ENCODE data around the gene OR2A7. TPM values are rescaled to one million over a fixed set of nuclear protein-coding genes. Genes with fewer than 3 reads are reported as not detected.
A peak's percentile ranks its signal among the peaks of the same experiment; 100 is the strongest.
"Not testable (repeated sequence)": the region's sequence is repeated elsewhere in the genome, so short reads cannot be mapped to it uniquely, and the experiment has no call there.

The OR2A7 gene
- total RNA-seq (2014; rRNA removed; shearing (Covaris generic)) (1.6 and 2.2 TPM in 2 replicates), polyA plus RNA-seq (2016; fragmentation: Nextera tagmentation; extraction: Ambion mirVana) (1.7 and 3.2 TPM in 2 replicates)
- long read RNA-seq = 0 reads

GRCh38 chr7:144264692-144265091 is at the start of gene OR2A7:
OR2A7 (minus strand) TSS chr7:144264792; CDS start chr7:144259628, 5,164 bp downstream.
- H3K27me3 Mint-ChIP-seq (ENCODE audit: insufficient read depth, low read depth, poor library complexity) = not testable (repeated sequence)

DNA sequence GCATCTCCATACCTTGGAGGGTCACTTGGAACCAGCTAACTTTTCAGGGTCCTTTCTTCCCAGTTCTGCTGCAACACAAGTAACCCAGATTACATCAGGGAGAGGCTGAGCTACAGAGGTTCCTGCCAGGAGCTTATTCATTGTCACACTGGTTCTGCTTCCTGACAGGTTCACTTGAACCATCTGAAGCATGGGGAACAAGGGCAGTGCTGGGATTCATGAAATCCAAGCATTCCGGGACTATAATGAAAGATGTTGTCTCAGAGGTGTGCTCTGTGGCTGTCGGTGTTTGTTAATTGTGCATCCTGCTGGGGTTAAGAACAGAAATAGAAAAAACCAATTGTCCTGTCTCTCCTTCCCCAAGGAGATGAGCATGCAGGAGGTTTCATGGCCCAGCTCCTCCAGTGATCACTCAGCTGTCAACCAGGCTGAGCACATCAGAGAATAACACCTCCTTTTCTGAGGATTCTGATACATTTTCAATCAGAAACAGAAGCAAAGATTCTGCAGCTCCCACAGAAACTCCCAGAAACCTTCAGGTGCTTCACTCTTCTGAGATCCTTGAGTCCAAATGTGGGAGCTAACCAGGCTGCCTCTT is 47.4 kb upstream of the OR2A7 start, which contains the start of gene OR2A1:
Gene OR2A1, plus strand, starts transcription at position 548 of the 598 bp plus-strand sequence. CDS start 5,706 bp downstream, outside the sequence.
- H3K79me2 ChIP-seq (replicated peaks; ENCODE audit: insufficient read depth); DNase-seq (ENCODE audit: low spot score); H3K9me2 ChIP-seq (ENCODE audit: insufficient read depth); H2AFZ ChIP-seq; H3K36me3 ChIP-seq (ENCODE audit: insufficient read depth); H3K4me2 ChIP-seq; H3K27ac ChIP-seq (ENCODE audit: low read depth); H3K36me3 Mint-ChIP-seq (ENCODE audit: low read depth); H3F3A ChIP-seq (replicated peaks; ENCODE audit: low read depth); H3K27me3 ChIP-seq (ENCODE audit: insufficient read depth); H3K9me3 Mint-ChIP-seq; H3K4me1 ChIP-seq (ENCODE audit: insufficient read depth); H4K20me1 ChIP-seq (replicated peaks; ENCODE audit: insufficient read depth); H3K4me3 Mint-ChIP-seq; H3K27me3 Mint-ChIP-seq (ENCODE audit: insufficient read depth, low read depth, poor library complexity); H3K27ac Mint-ChIP-seq; H3K4me3 ChIP-seq; H3K4me1 Mint-ChIP-seq: not testable (repeated sequence)
- peak; percentile 77 for ATAC-seq

More at GRCh38 chr7:144264692-144265091, at the start of gene OR2A7:
- not testable (repeated sequence) for H3K27ac Mint-ChIP-seq; H3K4me3 Mint-ChIP-seq; H3K79me2 ChIP-seq (replicated peaks; ENCODE audit: insufficient read depth); H2AFZ ChIP-seq; H3K9me3 Mint-ChIP-seq; H3K27ac ChIP-seq (ENCODE audit: low read depth); H3K9me2 ChIP-seq (ENCODE audit: insufficient read depth); H3K36me3 Mint-ChIP-seq (ENCODE audit: low read depth); H3K4me1 Mint-ChIP-seq; H3K4me3 ChIP-seq; DNase-seq (ENCODE audit: low spot score); H3K4me1 ChIP-seq (ENCODE audit: insufficient read depth); H3K27me3 ChIP-seq (ENCODE audit: insufficient read depth); ATAC-seq; H3F3A ChIP-seq (replicated peaks; ENCODE audit: low read depth); H4K20me1 ChIP-seq (replicated peaks; ENCODE audit: insufficient read depth); H3K4me2 ChIP-seq; H3K36me3 ChIP-seq (ENCODE audit: insufficient read depth)

GRCh38 chr7:144311218-144311617 is 46.6 kb upstream of the OR2A7 start:
- H3K79me2 ChIP-seq (replicated peaks; ENCODE audit: insufficient read depth); H3K4me3 Mint-ChIP-seq; H3K36me3 Mint-ChIP-seq (ENCODE audit: low read depth); ATAC-seq; H3K27ac ChIP-seq (ENCODE audit: low read depth); H4K20me1 ChIP-seq (replicated peaks; ENCODE audit: insufficient read depth); H3K4me1 ChIP-seq (ENCODE audit: insufficient read depth); H3K27me3 Mint-ChIP-seq (ENCODE audit: insufficient read depth, low read depth, poor library complexity); H3K4me3 ChIP-seq; H3K36me3 ChIP-seq (ENCODE audit: insufficient read depth); H3K4me1 Mint-ChIP-seq; H3K9me2 ChIP-seq (ENCODE audit: insufficient read depth); H3K9me3 Mint-ChIP-seq; H3K4me2 ChIP-seq; H3K27ac Mint-ChIP-seq; H3F3A ChIP-seq (replicated peaks; ENCODE audit: low read depth); H3K27me3 ChIP-seq (ENCODE audit: insufficient read depth); H2AFZ ChIP-seq; DNase-seq (ENCODE audit: low spot score): not testable (repeated sequence)

DNA sequence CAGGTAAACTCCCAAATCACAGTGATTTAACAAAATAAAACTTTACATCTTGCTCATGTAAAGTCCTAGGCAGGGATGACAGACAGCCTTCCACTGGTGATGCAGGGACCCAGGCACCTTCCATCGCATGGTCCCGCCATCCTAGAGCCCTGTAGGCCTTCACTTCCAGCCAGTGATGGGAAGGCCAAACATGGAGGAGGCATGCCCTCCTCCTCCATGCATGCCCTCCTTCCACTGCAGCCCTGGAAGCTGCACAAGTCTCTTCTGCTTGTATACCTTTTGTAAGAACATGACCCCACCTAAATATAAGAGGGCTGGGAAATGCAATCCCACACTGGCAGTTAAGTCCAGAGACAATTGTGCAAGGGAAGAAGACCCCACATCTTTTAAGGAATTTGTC is 45.1 kb upstream of the OR2A7 start:
- H3K27ac Mint-ChIP-seq; H3K27me3 Mint-ChIP-seq (ENCODE audit: insufficient read depth, low read depth, poor library complexity); H3F3A ChIP-seq (replicated peaks; ENCODE audit: low read depth); H3K4me1 ChIP-seq (ENCODE audit: insufficient read depth); H3K27me3 ChIP-seq (ENCODE audit: insufficient read depth); H3K4me3 ChIP-seq; H3K36me3 ChIP-seq (ENCODE audit: insufficient read depth); H3K4me3 Mint-ChIP-seq; H2AFZ ChIP-seq; H3K4me1 Mint-ChIP-seq; H3K4me2 ChIP-seq; H3K27ac ChIP-seq (ENCODE audit: low read depth); H4K20me1 ChIP-seq (replicated peaks; ENCODE audit: insufficient read depth); H3K79me2 ChIP-seq (replicated peaks; ENCODE audit: insufficient read depth); DNase-seq (ENCODE audit: low spot score); H3K9me2 ChIP-seq (ENCODE audit: insufficient read depth); H3K9me3 Mint-ChIP-seq; H3K36me3 Mint-ChIP-seq (ENCODE audit: low read depth): not testable (repeated sequence)
- peak; percentile 64; the same call in 2 of the 3 replicates for ATAC-seq

- not testable (repeated sequence) for H3K9me3 Mint-ChIP-seq
These were observed 40.6 kb upstream of the OR2A7 start for GRCh38 chr7:144305156-144305555.

DNA sequence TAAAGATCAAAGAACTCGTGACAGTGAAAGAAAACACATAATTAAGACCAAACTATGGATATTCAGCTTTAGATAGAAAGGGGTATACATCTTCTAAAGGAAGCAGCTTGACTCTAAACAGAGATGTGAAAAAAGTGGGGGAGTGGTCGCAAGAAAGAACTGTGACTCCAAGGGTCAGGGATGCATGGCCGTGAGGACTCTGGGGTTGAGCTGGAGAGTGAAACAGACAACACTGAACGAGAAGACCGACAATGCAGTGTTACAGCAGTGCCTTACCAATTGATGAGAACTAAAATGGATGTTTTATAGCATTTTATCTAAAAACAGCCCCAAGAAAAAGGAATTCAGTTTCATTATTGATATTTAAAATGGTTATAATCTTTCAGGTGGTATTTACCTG is 39.0 kb upstream of the OR2A7 start:
- not testable (repeated sequence) for H3K27ac ChIP-seq (ENCODE audit: low read depth); H3K4me1 ChIP-seq (ENCODE audit: insufficient read depth); H3K9me3 Mint-ChIP-seq; H3K4me1 Mint-ChIP-seq; DNase-seq (ENCODE audit: low spot score); H3K79me2 ChIP-seq (replicated peaks; ENCODE audit: insufficient read depth); H3K36me3 Mint-ChIP-seq (ENCODE audit: low read depth); H3K27me3 ChIP-seq (ENCODE audit: insufficient read depth); H3K9me2 ChIP-seq (ENCODE audit: insufficient read depth); H3K4me3 ChIP-seq; H3K27me3 Mint-ChIP-seq (ENCODE audit: insufficient read depth, low read depth, poor library complexity); H3K27ac Mint-ChIP-seq; H3K4me2 ChIP-seq; H2AFZ ChIP-seq; H3F3A ChIP-seq (replicated peaks; ENCODE audit: low read depth); H3K4me3 Mint-ChIP-seq; H4K20me1 ChIP-seq (replicated peaks; ENCODE audit: insufficient read depth); H3K36me3 ChIP-seq (ENCODE audit: insufficient read depth)
- ATAC-seq = peak; percentile 69

More at GRCh38 chr7:144305156-144305555, 40.6 kb upstream of the OR2A7 start:
- not testable (repeated sequence) for H2AFZ ChIP-seq; H3K4me3 Mint-ChIP-seq; H3K4me2 ChIP-seq; H3F3A ChIP-seq (replicated peaks; ENCODE audit: low read depth); H3K27ac Mint-ChIP-seq; H3K27ac ChIP-seq (ENCODE audit: low read depth); H3K36me3 ChIP-seq (ENCODE audit: insufficient read depth); H3K27me3 Mint-ChIP-seq (ENCODE audit: insufficient read depth, low read depth, poor library complexity); H3K4me3 ChIP-seq; H3K27me3 ChIP-seq (ENCODE audit: insufficient read depth); H4K20me1 ChIP-seq (replicated peaks; ENCODE audit: insufficient read depth); H3K79me2 ChIP-seq (replicated peaks; ENCODE audit: insufficient read depth); H3K36me3 Mint-ChIP-seq (ENCODE audit: low read depth); H3K4me1 Mint-ChIP-seq; DNase-seq (ENCODE audit: low spot score); H3K9me2 ChIP-seq (ENCODE audit: insufficient read depth); H3K4me1 ChIP-seq (ENCODE audit: insufficient read depth)
- ATAC-seq = peak; percentile 27; the same call in 2 of the 3 replicates

Data from GM23338 (cell line).